Left lung (tissue), 10 donors: ENCODE data around the gene NKAP. TPM values are rescaled to one million over a fixed set of nuclear protein-coding genes. Genes with fewer than 3 reads are reported as not detected.
"Not testable (repeated sequence)": the region's sequence is repeated elsewhere in the genome, so short reads cannot be mapped to it uniquely, and the experiment has no call there.

Source experiments
- ATAC-seq: fragments of 200-7000 bp; cut with Tn5 transposase; one replicate; pipeline ENCODE4 v1.9.1; 2020; ENCODE audit warnings: moderate library complexity
- DNase-seq, 4 donors: peaks; one replicate each; pipeline ENCODE4 v3.0.0-alpha.2; 2013 to 2020
- H3K27ac ChIP-seq, 2 donors: fragments of 200-600 bp; sonication (generic) in 1 of 2; one replicate each; pipeline versions ENCODE4 v1.5.0 to v1.8.0; 2020 to 2021
- H3K27me3 ChIP-seq, 2 donors: fragments of 200-600 bp; sonication (generic) in 1 of 2; one replicate each; pipeline versions ENCODE4 v1.5.0 to v1.8.0; 2020 to 2021
- H3K36me3 ChIP-seq, 2 donors: fragments of 200-600 bp; sonication (generic) in 1 of 2; one replicate each; pipeline versions ENCODE4 v1.5.0 to v1.8.0; 2020 to 2021
- H3K4me1 ChIP-seq, 2 donors: fragments of 200-600 bp; one replicate each; pipeline ENCODE4 v1.8.0; 2021
- H3K4me3 ChIP-seq, 2 donors: fragments of 200-600 bp; sonication (generic) in 1 of 2; one replicate each; pipeline versions ENCODE4 v1.5.0 to v1.8.0; 2020 to 2021; ENCODE audit warnings: mild to moderate bottlenecking in 1 of 2
- H3K9me3 ChIP-seq, 2 donors: fragments of 200-600 bp; sonication (generic) in 1 of 2; one replicate each; pipeline versions ENCODE4 v1.5.0 to v1.8.0; 2020 to 2021
- CTCF ChIP-seq, 2 donors: fragments of 200-600 bp; sonication (generic) in 1 of 2; IDR thresholded peaks; one replicate each; pipeline versions ENCODE4 v1.5.0 to v1.8.0; 2021; ENCODE audit warnings: antibody characterized with exemption in 2 of 2
- intact Hi-C, 2 donors: fragments of 100-400 bp; cut with DNase I; formaldehyde crosslinking; loops; one replicate each; pipeline versions ENCODE4 v1.11.2 to v1.14.2; 2022
- polyA plus RNA-seq, 6 donors: library from polyadenylated mRNA; unstranded; fragments of 120-200 nt; gene quantifications; one replicate each; pipeline ENCODE4 v1.2.1, GENCODE V29; 2013; ENCODE audit not compliant: insufficient read length in 6 of 6
- total RNA-seq, 2 donors: library from RNA; stranded (reverse); fragmentation: NEBNext Ultra II Directional; extraction: Animal tissue kit (Norgen Biotek cat#: 25700); gene quantifications; one replicate each; pipeline ENCODE4 v1.2.1, GENCODE V29; 2021
- donor health status: DM: no; HTN: yes; CAD: no.
- donor health status: DM: no; HTN: no; CAD: no.

NKAP gene
- total and polyA plus RNA-seq, 8 donors = 6.6 to 15.8 (median 14.0) TPM

GRCh38 chrX:119941336-119941735, 2.2 kb downstream of the NKAP start:
- H3K4me3 ChIP-seq = no peak overlapping the region
- ATAC-seq (no peak), DNase-seq (no peak)
- intact Hi-C loops = no loop called here
- H3K4me1 ChIP-seq = peaks cover 0 to 8% of the 10 kb centered on the region in 2 donors
- peaks cover 0 to 10% of the 10 kb centered on the region in 2 donors for H3K36me3 ChIP-seq
- H3K27ac ChIP-seq = no peak overlapping the region
- no peaks in the 10 kb centered on the region for H3K27me3 ChIP-seq
- no peak for TF ChIP-seq CTCF (IDR thresholded peaks at IDR 0.05)
- no peaks in the 10 kb centered on the region for H3K9me3 ChIP-seq

- Histone ChIP-seq H3K4me1 (no peaks in the 10 kb centered on the region), H3K27me3 (no peaks in the 10 kb centered on the region), H3K36me3 (peaks cover 0 to 66% of the 10 kb centered on the region in 2 donors), H3K9me3 (no peaks in the 10 kb centered on the region), H3K4me3 (no peak overlapping the region), H3K27ac (no peak overlapping the region)
- no peak for ATAC-seq
- TF ChIP-seq CTCF (IDR thresholded peaks at IDR 0.05) = no peak
- DNase-seq = no peak
- intact Hi-C loops = no loop called here
These were observed 8.2 kb downstream of the NKAP start for GRCh38 chrX:119935215-119935874.

GRCh38 chrX:119922391-119922790, 21.2 kb downstream of the NKAP start:
- H3K27ac ChIP-seq, H3K27me3 ChIP-seq, DNase-seq, ATAC-seq, H3K9me3 ChIP-seq, intact Hi-C loops, H3K4me3 ChIP-seq, H3K4me1 ChIP-seq: not testable (repeated sequence)
- peaks cover 0 to 36% of the 10 kb centered on the region in 2 donors for H3K36me3 ChIP-seq

GRCh38 chrX:119919835-119920585, 23.5 kb downstream of the NKAP start:
- TF ChIP-seq CTCF (IDR thresholded peaks at IDR 0.05) = no peak
- ATAC-seq (no peak), DNase-seq (no peak)
- Histone ChIP-seq H3K9me3 (no peaks in the 10 kb centered on the region), H3K36me3 (peaks cover 0 to 17% of the 10 kb centered on the region in 2 donors), H3K27ac (no peak overlapping the region), H3K4me3 (no peak overlapping the region), H3K27me3 (no peaks in the 10 kb centered on the region), H3K4me1 (no peaks in the 10 kb centered on the region)
- intact Hi-C loops = no loop called here

- ATAC-seq (no peak), DNase-seq (no peak)
- Histone ChIP-seq H3K4me1 (no peaks in the 10 kb centered on the region), H3K36me3 (peaks cover 0 to 3% of the 10 kb centered on the region in 2 donors), H3K27ac (no peak overlapping the region), H3K27me3 (no peaks in the 10 kb centered on the region), H3K4me3 (no peak overlapping the region), H3K9me3 (no peaks in the 10 kb centered on the region)
- intact Hi-C loops = no loop called here
- no peak for TF ChIP-seq CTCF (IDR thresholded peaks at IDR 0.05)
These were observed 25.7 kb downstream of the NKAP start for GRCh38 chrX:119917877-119918276.
